Testis (tissue), 2 donors: ENCODE measurements around the gene KANK3.
"Not testable (repeated sequence)": the region's sequence is repeated elsewhere in the genome, so short reads cannot be mapped to it uniquely, and the experiment has no call there.

Experiments
- CTCF ChIP-seq, 3 experiments: fragments of 450-650 bp in 2 of 3; fragments of 200-600 bp in 1 of 3; sonication (generic) in 1 of 3; IDR thresholded peaks; one replicate each; pipeline ENCODE4 v1.5.1; 2016 to 2019; ENCODE audit warnings: antibody characterized with exemption in 3 of 3, mild to moderate bottlenecking in 2 of 3, moderate library complexity in 1 of 3
- POLR2A ChIP-seq: fragments of 450-650 bp; IDR thresholded peaks from one replicate; pipeline ENCODE4 v1.6.1; 2017; ENCODE audit warnings: antibody characterized with exemption, mild to moderate bottlenecking, moderate library complexity

GRCh38 chr19:8318835-8319234, 24.2 kb downstream of the KANK3 start:
- TF ChIP-seq CTCF (IDR thresholded peaks at IDR 0.05); POLR2A: not testable (repeated sequence)
